Activated CD4-positive, alpha-beta T cell treated with anti-CD3 and anti-CD28 coated beads for 36 hours (primary cell): ENCODE measurements around the gene SEC24C. TPM values are rescaled to one million over a fixed set of nuclear protein-coding genes. Genes with fewer than 3 reads are reported as not detected.

Source experiments
- ATAC-seq: fragments of 200-7000 bp; cut with Tn5 transposase; one replicate; pipeline ENCODE4 v1.10.0; 2021; ENCODE audit warnings: mild to moderate bottlenecking, moderate library complexity
- CTCF ChIA-PET: fragments of 350-600 bp; sonication (Branson Sonifier 250); formaldehyde crosslinking; loops from one replicate; lab custom pipeline; 2021; ENCODE audit warnings: antibody characterized with exemption; lab: Charles Lee
- POLR2A ChIA-PET: fragments of 350-600 bp; sonication (Branson Sonifier 250); formaldehyde crosslinking; loops from one replicate; lab custom pipeline; 2021; ENCODE audit warnings: antibody characterized with exemption, inconsistent platforms; lab: Charles Lee
- DNase-seq: peaks from one replicate; pipeline ENCODE4 v3.0.0-alpha.2; 2020
- H3K27ac Mint-ChIP-seq: one replicate; pipeline ENCODE4 v1.8.0; 2021; ENCODE audit warnings: mixed read lengths
- H3K27me3 Mint-ChIP-seq: one replicate; pipeline ENCODE4 v1.8.0; 2021; ENCODE audit warnings: mixed read lengths
- H3K36me3 Mint-ChIP-seq: one replicate; pipeline ENCODE4 v1.8.0; 2021; ENCODE audit warnings: low read depth, mixed read lengths
- H3K4me1 Mint-ChIP-seq: one replicate; pipeline ENCODE4 v1.8.0; 2021; ENCODE audit warnings: mixed read lengths
- H3K4me3 Mint-ChIP-seq: one replicate; pipeline ENCODE4 v1.8.0; 2021; ENCODE audit warnings: mild to moderate bottlenecking, moderate library complexity, mixed read lengths
- H3K9me3 Mint-ChIP-seq: one replicate; pipeline ENCODE4 v1.8.0; 2021; ENCODE audit warnings: low read depth, mixed read lengths
- intact Hi-C, 2 experiments: fragments of 100-400 bp; cut with DNase I in 1 of 2; cut with micrococcal nuclease in 1 of 2; formaldehyde crosslinking; loops; one replicate each; pipeline versions ENCODE4 v1.14.2 to v1.15.1; 2022 to 2024; cut with DNase I, micrococcal nuclease
- total RNA-seq, 2 experiments: library from RNA; stranded (reverse); gene quantifications; one replicate each; pipeline ENCODE4 v1.2.3, GENCODE V29; 2021

Gene SEC24C
- total RNA-seq, 2 experiments from 2014 or later, result 84.6 to 88.2 TPM

DNA sequence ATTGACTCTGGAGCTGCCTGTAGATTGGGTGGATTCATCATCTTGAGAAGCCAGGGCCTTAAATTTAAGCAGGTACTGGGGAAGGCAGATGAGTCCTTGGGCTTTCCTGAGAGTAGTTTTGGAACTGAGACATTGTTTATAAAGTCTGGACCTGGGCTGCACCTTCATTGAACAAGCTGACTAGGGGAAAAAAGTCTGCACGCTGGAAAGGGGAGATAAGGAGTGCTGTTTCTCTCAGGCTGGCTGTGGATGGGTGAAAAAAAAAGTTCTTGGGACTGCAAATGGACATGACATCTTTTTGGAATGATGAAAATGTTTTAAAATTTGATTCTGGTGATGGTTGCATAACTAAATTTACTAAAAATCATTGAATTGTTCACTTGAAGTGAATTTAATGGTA, 12.0 kb downstream of the SEC24C start:
- Mint-ChIP-seq H3K9me3 (no peaks in the 10 kb centered on the region), H3K4me3 (no peak overlapping the region), H3K27me3 (no peaks in the 10 kb centered on the region), H3K27ac (peak overlapping the region; percentile 13), H3K4me1 (peaks cover 35% of the 10 kb centered on the region), H3K36me3 (peaks cover 50% of the 10 kb centered on the region)
- ChIA-PET CTCF (interaction anchor here (0.7 to 1.2 kb wide), 3 partner anchors 9 to 614 kb away, joined by 3 to 4 read pairs (median 3); no protein-coding TSS in a partner anchor), POLR2A (interaction anchor here (0.6 kb wide), 2 partner anchors 28 to 261 kb away, joined by 3 to 5 read pairs; no protein-coding TSS in a partner anchor)
- ATAC-seq, result no peak
- intact Hi-C loops, result no loop called here
- DNase-seq, result no peak

GRCh38 chr10:73758704-73759511, 14.7 kb downstream of the SEC24C start:
- no peak overlapping the region for H3K4me3 Mint-ChIP-seq
- peak overlapping the region; percentile 60 for H3K27ac Mint-ChIP-seq
- H3K9me3 Mint-ChIP-seq, result no peaks in the 10 kb centered on the region
- ChIA-PET POLR2A (interaction anchor here (0.6 kb wide), 1 partner anchor 306 kb away, joined by 3 read pairs; no protein-coding TSS in a partner anchor), CTCF (interaction anchor here (0.5 to 1.3 kb wide), 2 partner anchors 13 to 15 kb away, joined by 3 read pairs; partner anchors contain the start of gene SEC24C)
- ATAC-seq (no peak), DNase-seq (no peak)
- peaks cover 55% of the 10 kb centered on the region for H3K36me3 Mint-ChIP-seq
- peaks cover 56% of the 10 kb centered on the region for H3K4me1 Mint-ChIP-seq
- H3K27me3 Mint-ChIP-seq, result no peaks in the 10 kb centered on the region
- intact Hi-C loops, result no loop called here

GRCh38 chr10:73759512-73760115, 15.4 kb downstream of the SEC24C start:
- H3K36me3 Mint-ChIP-seq, result peaks cover 57% of the 10 kb centered on the region

GRCh38 chr10:73761781-73762180, 17.6 kb downstream of the SEC24C start:
- intact Hi-C loops, result no loop called here
- no peak overlapping the region for H3K4me3 Mint-ChIP-seq
- no peaks in the 10 kb centered on the region for H3K9me3 Mint-ChIP-seq
- ATAC-seq (no peak), DNase-seq (no peak)
- ChIA-PET POLR2A (no interaction called here), CTCF (no interaction called here)
- H3K4me1 Mint-ChIP-seq, result peaks cover 54% of the 10 kb centered on the region
- H3K27ac Mint-ChIP-seq, result peak overlapping the region; percentile 81
- peaks cover 72% of the 10 kb centered on the region for H3K36me3 Mint-ChIP-seq
- H3K27me3 Mint-ChIP-seq, result no peaks in the 10 kb centered on the region

More at GRCh38 chr10:73759512-73760115, 15.4 kb downstream of the SEC24C start:
- ChIA-PET CTCF (interaction anchor here (0.5 to 1.9 kb wide), 4 partner anchors 13 to 21 kb away, joined by 3 to 4 read pairs (median 3); partner anchors contain the start of gene SEC24C), POLR2A (no interaction called here)
- Mint-ChIP-seq H3K9me3 (no peaks in the 10 kb centered on the region), H3K27ac (peak overlapping the region; percentile 60), H3K4me3 (no peak overlapping the region), H3K4me1 (peaks cover 57% of the 10 kb centered on the region), H3K27me3 (no peaks in the 10 kb centered on the region)
- ATAC-seq, result peak; percentile 62
- DNase-seq, result peak; percentile 57
- intact Hi-C loops, result no loop called here

DNA sequence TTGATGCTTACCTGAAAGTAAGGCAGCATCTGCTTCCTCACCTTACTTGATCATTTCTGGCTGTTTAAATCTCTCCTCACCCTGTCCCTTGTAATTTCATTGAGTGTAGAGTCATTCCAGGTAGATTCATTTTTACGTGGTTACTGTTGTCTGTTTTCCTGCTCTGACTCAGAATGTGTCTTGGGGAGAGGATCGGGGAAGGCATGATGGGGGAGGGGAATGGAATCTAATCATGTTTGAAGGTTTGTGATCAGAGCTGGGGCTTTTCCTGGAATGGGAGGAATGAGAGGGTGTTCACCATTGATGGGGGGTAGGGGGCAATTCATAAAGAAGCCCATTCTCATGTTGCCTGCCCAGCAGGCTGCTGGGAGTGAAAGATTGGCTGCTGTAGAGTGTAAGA, 18.7 kb downstream of the SEC24C start:
- CTCF ChIA-PET, result interaction anchor here (0.8 to 1.5 kb wide), 4 partner anchors 9 to 123 kb away, joined by 3 to 5 read pairs (median 4); a partner anchor contains a TSS
- peak; percentile 64 for ATAC-seq
- H3K27ac Mint-ChIP-seq, result peak overlapping the region; percentile 81
- peaks cover 75% of the 10 kb centered on the region for H3K36me3 Mint-ChIP-seq
- H3K9me3 Mint-ChIP-seq, result no peaks in the 10 kb centered on the region
- POLR2A ChIA-PET, result interaction anchor here (1.1 kb wide), 1 partner anchor 9 kb away, joined by 5 read pairs; a partner anchor contains a TSS
- no peaks in the 10 kb centered on the region for H3K27me3 Mint-ChIP-seq
- H3K4me3 Mint-ChIP-seq, result no peak overlapping the region
- DNase-seq, result peak; percentile 50
- peaks cover 53% of the 10 kb centered on the region for H3K4me1 Mint-ChIP-seq
- intact Hi-C loops, result no loop called here

DNA sequence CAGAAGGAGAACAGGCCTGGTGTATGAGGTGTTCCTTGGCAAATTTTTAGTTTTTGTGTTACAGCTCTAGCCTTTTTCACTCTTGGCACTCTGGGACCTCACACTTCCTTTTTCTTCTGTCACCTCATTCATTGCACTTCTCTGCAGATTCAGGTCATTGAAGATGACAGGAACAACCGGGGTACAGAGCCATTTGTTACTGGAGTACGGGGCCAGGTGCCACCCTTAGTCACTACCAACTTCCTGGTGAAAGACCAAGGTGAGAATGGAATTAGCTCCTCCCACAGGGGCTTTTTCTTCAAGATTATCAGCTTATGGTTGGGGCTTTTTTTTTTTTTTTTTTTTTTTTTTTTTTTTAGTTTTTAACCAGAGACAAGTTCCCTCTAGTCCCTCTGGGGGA, 19.2 kb downstream of the SEC24C start:
- peak; percentile 27 for DNase-seq
- Mint-ChIP-seq H3K4me3 (no peak overlapping the region), H3K27me3 (no peaks in the 10 kb centered on the region), H3K36me3 (peaks cover 77% of the 10 kb centered on the region), H3K27ac (peak overlapping the region; percentile 81), H3K4me1 (peaks cover 50% of the 10 kb centered on the region), H3K9me3 (no peaks in the 10 kb centered on the region)
- intact Hi-C loops, result no loop called here
- POLR2A ChIA-PET, result interaction anchor here (0.6 to 1.1 kb wide), 2 partner anchors 9 to 408 kb away, joined by 5 to 6 read pairs; a partner anchor contains a TSS
- ATAC-seq, result peak; percentile 40
- CTCF ChIA-PET, result interaction anchor here (0.8 to 1.5 kb wide), 4 partner anchors 8 to 123 kb away, joined by 3 to 5 read pairs (median 4); a partner anchor contains a TSS

- CTCF ChIA-PET, result no interaction called here
Measured at GRCh38 chr10:73765066-73765465, 20.9 kb downstream of the SEC24C start.

DNA sequence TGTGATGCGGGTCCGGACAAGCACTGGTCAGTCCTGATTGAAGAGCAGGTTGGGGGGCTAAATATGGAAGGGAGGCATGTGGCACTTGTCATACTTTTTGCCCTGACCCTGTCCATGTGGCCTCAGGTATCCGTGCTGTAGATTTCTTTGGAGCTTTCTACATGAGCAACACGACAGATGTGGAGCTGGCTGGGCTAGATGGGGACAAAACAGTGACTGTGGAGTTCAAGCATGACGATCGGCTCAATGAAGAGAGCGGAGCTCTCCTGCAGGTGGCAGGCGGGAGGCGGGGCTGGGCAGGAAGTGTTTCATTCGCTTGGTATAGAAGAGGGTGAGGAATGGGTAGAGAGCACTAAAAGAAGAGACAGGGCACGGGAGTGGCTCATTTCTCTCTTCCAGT, 24.7 kb downstream of the SEC24C start:
- Mint-ChIP-seq H3K36me3 (peaks cover 76% of the 10 kb centered on the region), H3K27me3 (no peaks in the 10 kb centered on the region), H3K4me1 (peaks cover 34% of the 10 kb centered on the region), H3K4me3 (no peak overlapping the region), H3K9me3 (no peaks in the 10 kb centered on the region), H3K27ac (peak overlapping the region; percentile 76)
- ATAC-seq, result peak; percentile 50
- DNase-seq, result peak; percentile 84
- CTCF ChIA-PET, result interaction anchor here (0.6 to 2.4 kb wide), 10 partner anchors 11 to 1251 kb away, joined by 3 to 7 read pairs (median 4); partner anchors contain the start of gene CHCHD1
- POLR2A ChIA-PET, result interaction anchor here (0.6 to 1.2 kb wide), 2 partner anchors 24 to 41 kb away, joined by 3 to 5 read pairs; partner anchors contain the start of gene SEC24C
- intact Hi-C loops, result no loop called here

More at GRCh38 chr10:73765066-73765465, 20.9 kb downstream of the SEC24C start:
- H3K4me3 Mint-ChIP-seq, result no peak overlapping the region
- no peak for ATAC-seq
- no peak for DNase-seq
- peaks cover 43% of the 10 kb centered on the region for H3K4me1 Mint-ChIP-seq
- POLR2A ChIA-PET, result no interaction called here
- intact Hi-C loops, result no loop called here
- peaks cover 81% of the 10 kb centered on the region for H3K36me3 Mint-ChIP-seq
- H3K27ac Mint-ChIP-seq, result peak overlapping the region; percentile 44
- no peaks in the 10 kb centered on the region for H3K27me3 Mint-ChIP-seq
- H3K9me3 Mint-ChIP-seq, result no peaks in the 10 kb centered on the region

DNA sequence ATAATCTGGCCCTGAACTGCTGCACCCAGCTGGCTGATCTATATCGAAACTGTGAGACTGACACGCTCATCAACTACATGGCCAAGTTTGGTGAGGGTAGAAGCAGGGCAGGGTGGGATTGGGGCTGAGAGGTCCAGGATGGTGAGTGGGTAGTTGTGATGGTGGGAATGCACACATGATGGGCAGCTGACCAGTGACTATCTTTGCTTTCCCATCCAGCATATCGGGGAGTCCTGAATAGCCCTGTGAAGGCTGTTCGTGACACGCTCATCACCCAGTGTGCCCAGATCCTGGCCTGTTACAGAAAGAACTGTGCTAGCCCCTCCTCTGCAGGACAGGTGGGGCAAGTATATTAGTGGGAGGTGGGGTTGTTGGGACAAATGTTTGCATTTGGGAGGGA, 25.2 kb downstream of the SEC24C start:
- Mint-ChIP-seq H3K27me3 (no peaks in the 10 kb centered on the region), H3K4me1 (peaks cover 36% of the 10 kb centered on the region), H3K4me3 (no peak overlapping the region), H3K9me3 (no peaks in the 10 kb centered on the region), H3K27ac (peak overlapping the region; percentile 76), H3K36me3 (peaks cover 76% of the 10 kb centered on the region)
- CTCF ChIA-PET, result interaction anchor here (1.0 to 2.4 kb wide), 7 partner anchors 10 to 171 kb away, joined by 3 to 7 read pairs (median 6); no protein-coding TSS in a partner anchor
- DNase-seq (no peak), ATAC-seq (no peak)
- intact Hi-C loops, result no loop called here
- POLR2A ChIA-PET, result interaction anchor here (0.5 to 1.2 kb wide), 2 partner anchors 17 to 24 kb away, joined by 3 to 5 read pairs; partner anchors contain the start of gene SEC24C

- no peaks in the 10 kb centered on the region for H3K27me3 Mint-ChIP-seq
- peak; percentile 1 for ATAC-seq
- H3K27ac Mint-ChIP-seq, result peak overlapping the region; percentile 91
- peaks cover 48% of the 10 kb centered on the region for H3K4me1 Mint-ChIP-seq
- CTCF ChIA-PET, result interaction anchor here (0.6 to 3.5 kb wide), 10 partner anchors 9 to 406 kb away, joined by 3 to 22 read pairs (median 4); partner anchors contain the start of genes CHCHD1 and ZSWIM8
- POLR2A ChIA-PET, result interaction anchor here (0.6 to 2.0 kb wide), 6 partner anchors 9 to 41 kb away, joined by 3 to 8 read pairs (median 5); no protein-coding TSS in a partner anchor
- no peaks in the 10 kb centered on the region for H3K9me3 Mint-ChIP-seq
- intact Hi-C loops, result loop anchor here (1.0 to 5.0 kb wide), 7 partner anchors 10 to 144 kb away; partner anchors contain the start of genes NDST2 (in 2 of the 2), SEC24C (in 2 of the 2) and ZSWIM8 (in 2 of the 2)
- DNase-seq, result peak; percentile 86
- peak overlapping the region; percentile 86 for H3K4me3 Mint-ChIP-seq
- peaks cover 74% of the 10 kb centered on the region for H3K36me3 Mint-ChIP-seq
Measured at GRCh38 chr10:73771722-73772280, 27.6 kb downstream of the SEC24C start.
